OCI-LY1 (cell line): ENCODE data around the gene CXCR3.

Source experiments
- CTCF ChIP-seq: fragments of 200-600 bp; sonication (generic), shearing (Covaris generic); IDR thresholded peaks from 2 replicates; pipeline ENCODE4 v1.5.1; 2017; ENCODE audit warnings: mild to moderate bottlenecking, antibody characterized with exemption, low read length, moderate library complexity, mixed read lengths
- EZH2 ChIP-seq: fragments of 200-600 bp; sonication (generic), shearing (Covaris generic); IDR thresholded peaks from 2 replicates; pipeline ENCODE4 v1.8.0; 2017; ENCODE audit warnings: borderline replicate concordance, mixed run types, mild to moderate bottlenecking, antibody characterized with exemption, low read length, moderate library complexity, mixed read lengths

- TF ChIP-seq CTCF (no peak), EZH2 (no peak)
Observed at GRCh38 chrX:71586929-71587328, 31.4 kb downstream of the CXCR3 start.
